IPS-18a (cell line): Measurements from ENCODE around the gene FAM83F.

ENCODE experiments used
- H3K27ac ChIP-seq: one replicate; pipeline ENCODE4 v1.5.1; 2013; ENCODE audit warnings: low read length
- H3K27me3 ChIP-seq: one replicate; pipeline ENCODE4 v1.6.1; 2013; ENCODE audit warnings: mild to moderate bottlenecking, low read length; ENCODE audit not compliant: control insufficient read depth, insufficient read depth
- H3K36me3 ChIP-seq: one replicate; pipeline ENCODE4 v1.6.1; 2013; ENCODE audit warnings: low read depth, low read length; ENCODE audit not compliant: control insufficient read depth
- H3K4me1 ChIP-seq: one replicate; pipeline ENCODE4 v1.6.1; 2013; ENCODE audit warnings: low read depth, low read length; ENCODE audit not compliant: control insufficient read depth
- H3K4me3 ChIP-seq: one replicate; pipeline ENCODE4 v1.5.1; 2013; ENCODE audit warnings: low read length
- H3K9ac ChIP-seq: one replicate; pipeline ENCODE4 v1.6.1; 2013; ENCODE audit warnings: mild to moderate bottlenecking, low read length, moderate library complexity
- H3K9me3 ChIP-seq: one replicate; pipeline ENCODE4 v1.6.1; 2013; ENCODE audit warnings: low read depth, low read length; ENCODE audit not compliant: control insufficient read depth

Gene FAM83F

DNA sequence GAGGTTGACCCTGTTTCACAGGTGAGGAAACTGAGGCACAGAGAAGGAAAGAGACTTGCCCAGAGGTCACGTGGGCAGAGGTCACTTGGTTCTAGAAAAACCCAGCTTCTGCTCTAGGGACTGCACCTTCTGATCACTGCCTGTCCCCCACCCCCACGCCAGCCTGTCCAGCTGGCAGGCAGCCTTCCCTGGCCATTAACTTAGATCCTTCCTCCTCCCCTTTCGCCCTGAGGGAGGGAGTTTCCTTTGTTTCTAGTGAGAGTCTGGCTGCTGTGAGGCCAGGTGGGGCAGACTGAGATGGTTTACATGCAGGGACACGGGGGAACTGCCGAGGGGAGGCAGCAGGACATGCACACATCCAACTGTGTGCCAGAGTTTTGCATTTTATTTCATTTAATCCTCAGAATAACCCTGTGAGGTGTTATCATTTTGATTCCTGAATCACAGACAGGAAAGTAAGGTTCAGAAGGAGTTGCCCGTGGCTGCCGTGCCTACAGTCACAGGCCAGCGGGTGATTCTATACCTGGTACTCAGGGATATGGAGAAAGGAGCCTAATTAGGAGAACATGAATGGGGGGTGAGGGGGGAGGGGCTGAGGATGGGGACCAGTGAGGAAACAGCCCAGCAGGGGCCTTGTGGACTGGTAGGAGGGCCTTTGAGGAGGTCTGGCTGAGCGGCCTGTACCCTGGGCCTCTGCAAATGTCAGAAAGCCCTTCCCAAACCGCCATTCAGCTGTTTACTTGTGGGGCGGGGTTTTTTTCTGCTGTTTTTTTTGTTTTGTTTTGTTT lies 3.4 kb downstream of the FAM83F start:
- Histone ChIP-seq H3K4me1 (peaks cover 63% of the 10 kb centered on the region), H3K36me3 (no peaks in the 10 kb centered on the region), H3K4me3 (peak overlapping the region; percentile 48), H3K9ac (peak overlapping the region; percentile 60), H3K27me3 (peaks cover 36% of the 10 kb centered on the region), H3K9me3 (no peaks in the 10 kb centered on the region), H3K27ac (peak overlapping the region; percentile 60)

GRCh38 chr22:39999144-39999757 lies 4.5 kb downstream of the FAM83F start:
- Histone ChIP-seq H3K27ac (no peak overlapping the region), H3K9me3 (no peaks in the 10 kb centered on the region), H3K9ac (no peak overlapping the region), H3K27me3 (peaks cover 25% of the 10 kb centered on the region), H3K4me3 (no peak overlapping the region), H3K4me1 (peaks cover 63% of the 10 kb centered on the region), H3K36me3 (no peaks in the 10 kb centered on the region)

GRCh38 chr22:40000171-40000570 lies 5.4 kb downstream of the FAM83F start:
- Histone ChIP-seq H3K27me3 (peaks cover 20% of the 10 kb centered on the region), H3K4me3 (no peak overlapping the region), H3K27ac (no peak overlapping the region), H3K4me1 (peaks cover 63% of the 10 kb centered on the region), H3K9me3 (no peaks in the 10 kb centered on the region), H3K9ac (no peak overlapping the region), H3K36me3 (no peaks in the 10 kb centered on the region)

- H3K4me3 ChIP-seq = no peak overlapping the region
- no peaks in the 10 kb centered on the region for H3K36me3 ChIP-seq
- H3K4me1 ChIP-seq = peaks cover 57% of the 10 kb centered on the region
- H3K27ac ChIP-seq = no peak overlapping the region
- no peaks in the 10 kb centered on the region for H3K9me3 ChIP-seq
- H3K9ac ChIP-seq = no peak overlapping the region
- peaks cover 10% of the 10 kb centered on the region for H3K27me3 ChIP-seq
Observed at GRCh38 chr22:40001106-40001505, 6.4 kb downstream of the FAM83F start.

DNA sequence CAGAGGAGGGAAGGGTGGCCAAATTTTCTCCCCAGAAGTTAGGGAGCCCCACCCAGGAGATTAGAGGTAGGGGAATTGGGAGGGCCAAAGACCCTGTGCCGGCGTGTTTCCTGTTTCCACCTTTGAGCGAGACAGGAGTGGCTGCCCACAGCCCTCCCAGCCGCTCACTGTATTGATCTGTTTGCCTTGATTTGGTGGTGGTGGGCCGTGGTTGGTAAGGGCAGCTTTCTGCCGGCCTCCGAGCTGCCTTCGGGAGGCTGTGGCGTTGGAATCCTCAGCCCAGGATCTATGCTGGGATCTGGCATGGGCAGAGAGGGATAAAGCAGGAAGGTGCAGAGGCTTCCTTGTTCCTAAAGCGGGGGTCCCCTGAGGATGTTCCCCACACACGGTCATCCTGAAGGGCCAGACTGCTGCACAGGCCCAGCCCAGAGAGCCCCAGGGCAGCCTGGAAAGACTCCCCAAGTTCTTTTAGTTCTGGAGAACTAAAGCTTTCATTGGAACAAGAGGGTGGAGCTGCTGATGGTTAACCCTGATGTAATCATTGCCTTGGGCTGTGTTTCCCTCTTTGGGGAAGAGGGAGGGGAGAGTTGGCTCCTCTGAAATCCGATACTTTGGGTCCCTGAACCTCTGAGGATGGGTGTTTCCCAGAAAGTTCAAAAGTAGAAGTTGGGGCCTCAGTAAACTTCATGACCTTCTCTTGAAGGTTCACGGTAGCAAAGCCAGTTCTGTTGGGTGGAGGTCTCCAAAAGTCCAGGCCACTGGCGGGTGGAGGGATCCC lies 7.2 kb downstream of the FAM83F start:
- no peak overlapping the region for H3K9ac ChIP-seq
- no peaks in the 10 kb centered on the region for H3K9me3 ChIP-seq
- no peak overlapping the region for H3K4me3 ChIP-seq
- H3K36me3 ChIP-seq = no peaks in the 10 kb centered on the region
- H3K27me3 ChIP-seq = peaks cover 3% of the 10 kb centered on the region
- no peak overlapping the region for H3K27ac ChIP-seq
- peaks cover 48% of the 10 kb centered on the region for H3K4me1 ChIP-seq

- Histone ChIP-seq H3K27me3 (no peaks in the 10 kb centered on the region), H3K9me3 (no peaks in the 10 kb centered on the region), H3K27ac (no peak overlapping the region), H3K4me3 (no peak overlapping the region), H3K36me3 (no peaks in the 10 kb centered on the region), H3K4me1 (peaks cover 37% of the 10 kb centered on the region), H3K9ac (no peak overlapping the region)
Observed at GRCh38 chr22:40002935-40003715, 8.4 kb downstream of the FAM83F start.

DNA sequence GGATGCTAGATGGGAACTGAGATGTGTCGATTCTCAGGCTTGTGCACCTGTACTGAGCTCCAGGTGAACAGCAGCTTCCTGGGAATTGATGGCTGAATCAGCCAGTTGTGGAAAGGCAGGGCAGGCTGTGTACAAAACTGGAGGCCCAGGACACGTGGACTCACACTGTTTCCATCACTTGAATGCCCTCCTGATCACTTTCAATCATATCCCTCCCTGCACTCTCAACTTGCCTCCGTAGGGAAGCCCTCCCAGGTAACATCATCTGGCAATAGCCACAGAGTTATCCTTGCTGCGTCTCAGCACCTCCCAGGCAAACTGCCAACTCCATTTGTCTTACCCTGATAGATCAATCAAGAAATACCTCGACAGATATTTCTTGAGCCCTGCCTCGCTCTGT lies 10.1 kb downstream of the FAM83F start:
- Histone ChIP-seq H3K36me3 (no peaks in the 10 kb centered on the region), H3K27ac (no peak overlapping the region), H3K9me3 (no peaks in the 10 kb centered on the region), H3K27me3 (no peaks in the 10 kb centered on the region), H3K4me3 (no peak overlapping the region), H3K9ac (no peak overlapping the region), H3K4me1 (peaks cover 35% of the 10 kb centered on the region)

- no peaks in the 10 kb centered on the region for H3K36me3 ChIP-seq
- H3K9me3 ChIP-seq = no peaks in the 10 kb centered on the region
- H3K27me3 ChIP-seq = peaks cover 7% of the 10 kb centered on the region
- H3K27ac ChIP-seq = no peak overlapping the region
- no peak overlapping the region for H3K9ac ChIP-seq
- H3K4me3 ChIP-seq = no peak overlapping the region
- H3K4me1 ChIP-seq = peaks cover 30% of the 10 kb centered on the region
Observed at GRCh38 chr22:40006641-40007040, 11.9 kb downstream of the FAM83F start.

GRCh38 chr22:40007853-40008710 lies 13.3 kb downstream of the FAM83F start:
- Histone ChIP-seq H3K36me3 (no peaks in the 10 kb centered on the region), H3K4me3 (no peak overlapping the region), H3K4me1 (peaks cover 21% of the 10 kb centered on the region), H3K27me3 (peaks cover 7% of the 10 kb centered on the region), H3K27ac (no peak overlapping the region), H3K9ac (no peak overlapping the region), H3K9me3 (no peaks in the 10 kb centered on the region)

DNA sequence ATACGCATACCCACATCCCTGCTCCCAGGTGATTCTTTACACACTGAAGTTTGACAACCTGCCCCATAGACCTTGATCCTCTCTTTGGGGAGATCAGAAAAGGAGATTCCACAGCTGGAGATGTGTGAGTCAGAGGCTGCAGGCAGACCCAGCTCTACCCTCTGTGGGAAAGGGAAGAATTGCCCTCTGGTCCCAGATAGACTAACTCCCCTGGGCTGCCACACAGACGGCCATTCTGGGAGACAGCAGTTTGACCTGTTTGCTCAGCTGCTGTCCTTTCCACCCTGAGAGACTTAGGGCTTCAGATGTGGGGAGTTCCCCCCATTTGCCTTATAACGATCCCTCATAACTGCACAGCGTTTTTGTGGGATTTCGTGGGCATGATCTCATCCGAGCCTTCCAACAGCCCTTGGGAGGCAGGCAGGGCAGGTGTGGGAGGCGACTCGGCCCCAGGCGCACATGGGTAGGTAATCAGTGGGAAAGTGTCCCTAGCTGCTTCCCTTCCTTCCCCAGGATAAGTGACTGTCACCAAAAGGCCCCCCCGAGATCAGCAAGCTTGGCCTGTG lies 14.1 kb downstream of the FAM83F start:
- H3K27me3 ChIP-seq = peaks cover 7% of the 10 kb centered on the region
- peaks cover 21% of the 10 kb centered on the region for H3K4me1 ChIP-seq
- no peak overlapping the region for H3K9ac ChIP-seq
- no peaks in the 10 kb centered on the region for H3K36me3 ChIP-seq
- no peaks in the 10 kb centered on the region for H3K9me3 ChIP-seq
- peak overlapping the region; percentile 19 for H3K4me3 ChIP-seq
- no peak overlapping the region for H3K27ac ChIP-seq
